ENCODE measurements around the gene TRUB2. TPM values are rescaled to one million over a fixed set of nuclear protein-coding genes. Genes with fewer than 3 reads are reported as not detected.

TRUB2 gene
- total and polyA plus RNA-seq, 5 experiments from 2014 or later = 20.7 to 30.0 (median 25.4) TPM

- peaks cover 0 to 3% (median under 1%) of the 10 kb centered on the region in 4 donors for H3K4me1 Mint-ChIP-seq
- POLR2A ChIA-PET = no interaction called here
- no peaks in the 10 kb centered on the region for H3K9me3 Mint-ChIP-seq
- H3K4me3 Mint-ChIP-seq = no peak overlapping the region
- peaks cover 3 to 53% (median 22%) of the 10 kb centered on the region in 3 donors for H3K36me3 Mint-ChIP-seq
- peaks cover 0 to 2% (median 0%) of the 10 kb centered on the region in 5 donors for H3K27me3 Mint-ChIP-seq
- DNase-seq = no peak
- no peak overlapping the region for H3K27ac Mint-ChIP-seq
- ATAC-seq = no peak
These were observed 64.3 kb downstream of the TRUB2 start for GRCh38 chr9:128257907-128258306.

GRCh38 chr9:128257086-128257825 lies 65.0 kb downstream of the TRUB2 start:
- Mint-ChIP-seq H3K27ac (no peak overlapping the region), H3K27me3 (peaks cover 0 to 2% (median under 1%) of the 10 kb centered on the region in 5 donors), H3K36me3 (peaks cover 3 to 46% (median 19%) of the 10 kb centered on the region in 3 donors), H3K4me3 (no peak overlapping the region), H3K4me1 (peaks cover 0 to 4% (median under 1%) of the 10 kb centered on the region in 4 donors), H3K9me3 (no peaks in the 10 kb centered on the region)
- ATAC-seq (no peak), DNase-seq (no peak)
- POLR2A ChIA-PET = interaction anchor here (0.7 kb wide), 1 partner anchor 12 kb away, joined by 3 read pairs; no protein-coding TSS in a partner anchor

Other genes starting within 250 kb of the TRUB2 start
- 10 to 100 TPM; 69.2 to 75.6 TPM for gene PTGES2, start 194.7 kb downstream of the TRUB2 start, total RNA-seq
- gene PTGES2, start 194.7 kb downstream of the TRUB2 start, polyA plus RNA-seq = 10 to 100 TPM; 28.9 to 49.8 (median 33.3) TPM
- gene LCN2, start 173.0 kb downstream of the TRUB2 start, total RNA-seq = not detected
- gene LCN2, start 173.0 kb downstream of the TRUB2 start, polyA plus RNA-seq = not detected
- 10 to 100 TPM; 47.7 to 48.2 TPM for gene BBLN, start 162.2 kb downstream of the TRUB2 start, total RNA-seq
- gene BBLN, start 162.2 kb downstream of the TRUB2 start, polyA plus RNA-seq = 100 to 1,000 TPM; 116 to 122 (median 121) TPM
- 100 to 1,000 TPM; 134 to 141 TPM for gene CIZ1, start 130.9 kb downstream of the TRUB2 start, total RNA-seq
- 10 to 100 TPM in 2 of 3 donors, 1 to 10 TPM in 1; 7.4 to 39.2 (median 13.2) TPM for gene CIZ1, start 130.9 kb downstream of the TRUB2 start, polyA plus RNA-seq
- 1 to 10 TPM; 1.1 to 1.5 TPM for gene DNM1, start 119.1 kb downstream of the TRUB2 start, total RNA-seq
- gene DNM1, start 119.1 kb downstream of the TRUB2 start, polyA plus RNA-seq = under 1 TPM in 2 of 3 donors, not detected in 1; 0.08 to 0.28 TPM
- 10 to 100 TPM; 57.4 to 64.7 TPM for gene GOLGA2, start 46.4 kb downstream of the TRUB2 start, total RNA-seq
- gene GOLGA2, start 46.4 kb downstream of the TRUB2 start, polyA plus RNA-seq = 1 to 10 TPM; 4.7 to 7.4 (median 6.2) TPM
- 10 to 100 TPM; 11.7 to 12.1 TPM for gene SWI5, start 46.2 kb downstream of the TRUB2 start, total RNA-seq
- gene SWI5, start 46.2 kb downstream of the TRUB2 start, polyA plus RNA-seq = 10 to 100 TPM; 33.5 to 46.8 (median 34.3) TPM
- 10 to 100 TPM; 45.6 to 46.5 TPM for gene COQ4, start 392 bp upstream of the TRUB2 start, total RNA-seq
- 10 to 100 TPM; 26.4 to 43.4 (median 33.4) TPM for gene COQ4, start 392 bp upstream of the TRUB2 start, polyA plus RNA-seq
- gene SLC27A4, start 18.1 kb upstream of the TRUB2 start, total RNA-seq = 10 to 100 TPM; 13.1 to 13.5 TPM
- gene SLC27A4, start 18.1 kb upstream of the TRUB2 start, polyA plus RNA-seq = 1 to 10 TPM; 5.0 to 7.0 (median 6.3) TPM
- gene URM1, start 48.9 kb upstream of the TRUB2 start, total RNA-seq = 10 to 100 TPM; 44.5 to 47.5 TPM
- 10 to 100 TPM; 49.3 to 66.4 (median 61.0) TPM for gene URM1, start 48.9 kb upstream of the TRUB2 start, polyA plus RNA-seq
- 1 to 10 TPM; 1.3 to 1.7 TPM for gene CERCAM, start 98.4 kb upstream of the TRUB2 start, total RNA-seq
- under 1 TPM; 0.14 to 0.90 (median 0.51) TPM for gene CERCAM, start 98.4 kb upstream of the TRUB2 start, polyA plus RNA-seq
- gene ODF2, start 133.6 kb upstream of the TRUB2 start, total RNA-seq = 10 to 100 TPM; 34.8 to 36.6 TPM
- gene ODF2, start 133.6 kb upstream of the TRUB2 start, polyA plus RNA-seq = 10 to 100 TPM; 15.6 to 32.8 (median 20.6) TPM
- gene GLE1, start 182.3 kb upstream of the TRUB2 start, total RNA-seq = 10 to 100 TPM; 26.4 to 30.7 TPM
- gene GLE1, start 182.3 kb upstream of the TRUB2 start, polyA plus RNA-seq = 10 to 100 TPM; 17.4 to 27.9 (median 24.9) TPM
- 100 to 1,000 TPM; 395 to 402 TPM for gene SPTAN1, start 230.1 kb upstream of the TRUB2 start, total RNA-seq
- gene SPTAN1, start 230.1 kb upstream of the TRUB2 start, polyA plus RNA-seq = 100 to 1,000 TPM in 1 of 3 donors, 10 to 100 TPM in 2; 38.2 to 117 (median 57.5) TPM

Measured in naive thymus-derived CD8-positive, alpha-beta T cell (primary cell).